GM23248 (cell line): ENCODE measurements around the gene TMED10. TPM values are rescaled to one million over a fixed set of nuclear protein-coding genes. Genes with fewer than 3 reads are reported as not detected.

Experiments used
- DNase-seq: peaks from one replicate; pipeline ENCODE4 v3.0.0-alpha.2; 2015
- H2AFZ ChIP-seq: fragments of 200-600 bp; sonication (generic); 2 replicates; pipeline ENCODE4 v1.6.1; 2016; ENCODE audit warnings: antibody characterized with exemption
- H3F3A ChIP-seq: fragments of 200-600 bp; sonication (generic); 2 replicates; pipeline ENCODE4 v1.6.1; 2016; ENCODE audit warnings: mild to moderate bottlenecking, antibody characterized with exemption, mixed run types; ENCODE audit not compliant: insufficient read depth
- H3K27ac ChIP-seq: fragments of 200-600 bp; sonication (generic); 2 replicates; pipeline ENCODE4 v1.5.1; 2016; ENCODE audit warnings: mild to moderate bottlenecking
- H3K27me3 ChIP-seq: fragments of 200-600 bp; sonication (generic); replicated peaks from 2 replicates; pipeline ENCODE4 v1.6.1; 2016; ENCODE audit warnings: mild to moderate bottlenecking; ENCODE audit not compliant: insufficient read depth
- H3K36me3 ChIP-seq: fragments of 200-600 bp; sonication (generic); 2 replicates; pipeline ENCODE4 v1.6.1; 2016; ENCODE audit warnings: low read depth, mild to moderate bottlenecking
- H3K4me1 ChIP-seq: fragments of 200-600 bp; sonication (generic); 2 replicates; pipeline ENCODE4 v1.6.1; 2016; ENCODE audit warnings: mild to moderate bottlenecking; ENCODE audit not compliant: insufficient read depth
- H3K4me2 ChIP-seq: fragments of 200-600 bp; sonication (generic); one replicate; pipeline ENCODE4 v1.6.1; 2016; ENCODE audit warnings: mild to moderate bottlenecking; ENCODE audit not compliant: unreplicated experiment
- H3K4me3 ChIP-seq: fragments of 200-600 bp; sonication (generic); 2 replicates; pipeline ENCODE4 v1.5.1; 2016; ENCODE audit warnings: mild to moderate bottlenecking
- H3K79me2 ChIP-seq: fragments of 200-600 bp; sonication (generic); 2 replicates; pipeline ENCODE4 v1.6.1; 2016; ENCODE audit warnings: mild to moderate bottlenecking; ENCODE audit not compliant: insufficient read depth
- H3K9ac ChIP-seq: fragments of 200-600 bp; sonication (generic); 2 replicates; pipeline ENCODE4 v1.6.1; 2016; ENCODE audit warnings: mild to moderate bottlenecking
- H3K9me2 ChIP-seq: fragments of 200-600 bp; sonication (generic); 2 replicates; pipeline ENCODE4 v1.6.1; 2016; ENCODE audit warnings: mixed run types, mild to moderate bottlenecking, moderate library complexity; ENCODE audit not compliant: insufficient read depth
- H3K9me3 ChIP-seq: fragments of 200-600 bp; sonication (generic); one replicate; pipeline ENCODE4 v1.6.1; 2017; ENCODE audit warnings: low read depth
- H4K20me1 ChIP-seq: fragments of 200-600 bp; sonication (generic); 2 replicates; pipeline ENCODE4 v1.6.0; 2016; ENCODE audit not compliant: insufficient read depth
- EZH2 ChIP-seq: fragments of 200-600 bp; sonication (generic); IDR thresholded peaks from 2 replicates; pipeline ENCODE4 v1.6.1; 2018; ENCODE audit warnings: antibody characterized with exemption, mild to moderate bottlenecking; ENCODE audit not compliant: insufficient read depth, poor library complexity, severe bottlenecking
- EZH2phosphoT487 ChIP-seq: fragments of 200-600 bp; sonication (generic); IDR thresholded peaks from 2 replicates; pipeline ENCODE4 v1.6.1; 2018; ENCODE audit warnings: antibody characterized with exemption, moderate library complexity, mild to moderate bottlenecking, low read depth; ENCODE audit not compliant: insufficient read depth
- WGBS, 2 experiments: methylation state at CpG; one replicate each; pipeline ENCODE4 v1.1.6; 2015 to 2017; ENCODE audit warnings: low lambda C conversion rate in 2 of 2, low coverage in 1 of 2; ENCODE audit errors: missing lambda C conversion rate in 2 of 2; 5-methylcytosine and 5-hydroxymethylcytosine counted together
- in situ Hi-C: fragments of 300-500 bp; cut with MboI; formaldehyde crosslinking; loops from 2 replicates; pipeline ENCODE4 v1.15.0; 2020
- polyA plus RNA-seq: library from polyadenylated mRNA; unstranded; fragments of >200 nt; fragmentation: Nextera tagmentation; extraction: Ambion mirVana; gene quantifications from 2 replicates; pipeline ENCODE4 v1.2.1, GENCODE V29; 2016
- total RNA-seq: library from RNA; depleted of rRNA; stranded (reverse); fragments of >200 nt; shearing (Covaris generic); gene quantifications from 2 replicates; pipeline ENCODE4 v1.2.3, GENCODE V29; 2014

The TMED10 gene
- total and polyA plus RNA-seq, 2 experiments from 2014 or later, result 363 to 553 TPM

- Histone ChIP-seq H3K36me3 (no peaks in the 10 kb centered on the region), H3K4me2 (no peak overlapping the region), H3K9me2 (no peaks in the 10 kb centered on the region), H3K79me2 (no peaks in the 10 kb centered on the region), H3K27ac (no peak overlapping the region), H2AFZ (no peak overlapping the region), H3K9me3 (no peaks in the 10 kb centered on the region), H3F3A (peaks cover 9% of the 10 kb centered on the region), H3K4me1 (peaks cover 10% of the 10 kb centered on the region), H3K4me3 (no peak overlapping the region), H3K27me3 (no peaks in the 10 kb centered on the region), H3K9ac (no peak overlapping the region), H4K20me1 (no peaks in the 10 kb centered on the region)
- TF ChIP-seq EZH2 (no peak), EZH2phosphoT487 (no peak)
- no peak for DNase-seq
- 88 to 91% methylated on average over 6 of the region's 6 CpGs for WGBS, 2 experiments
- in situ Hi-C loops, result no loop called here
Measured at GRCh38 chr14:75215520-75215919, 39.1 kb upstream of the TMED10 start.

- in situ Hi-C loops, result no loop called here
- Histone ChIP-seq H3K9me2 (no peaks in the 10 kb centered on the region), H3K79me2 (no peaks in the 10 kb centered on the region), H4K20me1 (no peaks in the 10 kb centered on the region), H3F3A (peaks cover 9% of the 10 kb centered on the region), H3K4me3 (no peak overlapping the region), H3K36me3 (no peaks in the 10 kb centered on the region), H3K9me3 (no peaks in the 10 kb centered on the region), H3K4me2 (no peak overlapping the region), H3K27me3 (no peaks in the 10 kb centered on the region), H3K9ac (no peak overlapping the region), H3K4me1 (peaks cover 10% of the 10 kb centered on the region), H2AFZ (no peak overlapping the region), H3K27ac (no peak overlapping the region)
- no peak for DNase-seq
- no peak for TF ChIP-seq EZH2
- TF ChIP-seq EZH2phosphoT487, result no peak
- WGBS, 2 experiments, result 91 to 97% methylated on average over 5 of the region's 5 CpGs
Measured at GRCh38 chr14:75214558-75214957, 38.1 kb upstream of the TMED10 start.

- Histone ChIP-seq H3K4me2 (no peak overlapping the region), H3K4me1 (peaks cover 9% of the 10 kb centered on the region), H2AFZ (peak overlapping the region; percentile 13; the same call in 1 of the 2 replicates), H3K9me3 (no peaks in the 10 kb centered on the region), H3K27me3 (no peaks in the 10 kb centered on the region), H4K20me1 (no peaks in the 10 kb centered on the region), H3K9ac (no peak overlapping the region), H3K36me3 (no peaks in the 10 kb centered on the region), H3F3A (peaks cover 7% of the 10 kb centered on the region), H3K79me2 (no peaks in the 10 kb centered on the region), H3K4me3 (no peak overlapping the region), H3K9me2 (no peaks in the 10 kb centered on the region), H3K27ac (no peak overlapping the region)
- in situ Hi-C loops, result no loop called here
- 50 to 60% methylated on average over 4 of the region's 4 CpGs for WGBS, 2 experiments
- TF ChIP-seq EZH2phosphoT487, result no peak
- TF ChIP-seq EZH2, result no peak
- DNase-seq, result peak; percentile 14
Measured at GRCh38 chr14:75213172-75213571, 36.8 kb upstream of the TMED10 start.

DNA sequence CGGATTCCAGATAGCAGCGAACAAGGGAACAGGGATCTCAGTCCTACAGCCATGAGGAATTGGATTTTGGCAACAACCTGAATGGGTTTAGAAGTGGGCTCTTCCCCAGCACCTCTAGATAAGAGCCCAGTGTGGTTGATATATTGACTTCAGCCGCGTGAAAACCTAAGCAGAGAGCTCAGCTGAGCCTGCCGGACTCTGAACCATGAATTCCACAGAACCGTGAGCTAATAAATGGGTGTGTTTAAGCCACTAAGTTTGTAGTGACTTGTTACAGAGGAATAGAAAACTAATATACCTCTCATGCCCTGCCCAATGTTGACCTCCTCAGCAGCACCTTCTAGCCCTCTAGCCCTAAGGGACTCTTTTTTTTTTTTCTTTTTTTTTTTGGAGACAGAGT lies 32.4 kb upstream of the TMED10 start:
- Histone ChIP-seq H3K27ac (no peak overlapping the region), H2AFZ (no peak overlapping the region), H3K4me3 (no peak overlapping the region), H3K36me3 (no peaks in the 10 kb centered on the region), H4K20me1 (no peaks in the 10 kb centered on the region), H3F3A (peaks cover 23% of the 10 kb centered on the region; the same call in 1 of the 2 replicates), H3K4me2 (no peak overlapping the region), H3K9me3 (no peaks in the 10 kb centered on the region), H3K9ac (no peak overlapping the region), H3K4me1 (peaks cover 17% of the 10 kb centered on the region), H3K27me3 (no peaks in the 10 kb centered on the region), H3K9me2 (no peaks in the 10 kb centered on the region), H3K79me2 (no peaks in the 10 kb centered on the region)
- no peak for DNase-seq
- no peak for TF ChIP-seq EZH2
- no peak for TF ChIP-seq EZH2phosphoT487
- in situ Hi-C loops, result no loop called here
- 94% methylated on average over 6 of the region's 6 CpGs for WGBS, 2 experiments

DNA sequence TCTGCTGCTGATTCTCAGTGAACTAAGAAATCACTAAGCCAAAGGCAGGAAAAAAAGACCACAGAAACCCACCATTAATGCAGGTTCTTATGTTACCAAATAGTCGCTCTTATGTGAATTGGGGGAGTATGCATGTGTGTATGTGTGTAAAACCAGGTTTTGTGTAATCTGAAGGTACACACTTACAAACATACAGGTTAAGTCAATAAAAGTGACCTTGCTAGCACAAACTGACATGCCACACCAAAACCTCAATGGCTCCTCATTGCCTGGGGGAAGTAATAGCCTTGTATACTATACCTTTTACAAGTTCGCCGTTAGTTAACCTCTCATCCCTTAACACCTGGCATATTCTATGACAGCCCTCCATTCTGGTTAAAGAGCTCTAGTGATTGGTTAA lies 29.8 kb upstream of the TMED10 start:
- H3K36me3 ChIP-seq, result no peaks in the 10 kb centered on the region
- TF ChIP-seq EZH2phosphoT487 (no peak), EZH2 (no peak)
- 94 to 100% methylated on average over 3 of the region's 3 CpGs for WGBS, 2 experiments
- in situ Hi-C loops, result no loop called here
- no peak overlapping the region for H2AFZ ChIP-seq
- H4K20me1 ChIP-seq, result no peaks in the 10 kb centered on the region
- H3K27me3 ChIP-seq, result no peaks in the 10 kb centered on the region
- no peaks in the 10 kb centered on the region for H3K9me2 ChIP-seq
- no peak overlapping the region for H3K4me2 ChIP-seq
- no peaks in the 10 kb centered on the region for H3K9me3 ChIP-seq
- peaks cover 19% of the 10 kb centered on the region for H3K4me1 ChIP-seq
- H3F3A ChIP-seq, result peaks cover 25% of the 10 kb centered on the region; the same call in 1 of the 2 replicates
- no peak overlapping the region for H3K9ac ChIP-seq
- peak overlapping the region; percentile 50; the same call in 1 of the 2 replicates for H3K27ac ChIP-seq
- no peak overlapping the region for H3K4me3 ChIP-seq
- H3K79me2 ChIP-seq, result no peaks in the 10 kb centered on the region
- DNase-seq, result no peak
